GM10266 (cell line): ENCODE data around the gene IFI27L2.

Source experiments
- DNase-seq: peaks from one replicate; pipeline ENCODE4 v3.0.0; 2012; ENCODE audit errors: extremely low spot score
- CTCF ChIP-seq: IDR thresholded peaks from 2 replicates; pipeline ENCODE4 v1.5.1; 2012; ENCODE audit warnings: mild to moderate bottlenecking, low read depth; ENCODE audit not compliant: control insufficient read depth, insufficient read depth; ENCODE audit errors: missing control alignments

IFI27L2 gene

GRCh38 chr14:94128216-94128839, 1.1 kb downstream of the IFI27L2 start:
- no peak for TF ChIP-seq CTCF
- DNase-seq, result no peak

- TF ChIP-seq CTCF, result no peak
- DNase-seq, result no peak
These were observed 2.1 kb downstream of the IFI27L2 start for GRCh38 chr14:94127330-94127729.

GRCh38 chr14:94126800-94127199, 2.6 kb downstream of the IFI27L2 start:
- no peak for DNase-seq
- no peak for TF ChIP-seq CTCF

GRCh38 chr14:94126419-94126677, 3.1 kb downstream of the IFI27L2 start:
- DNase-seq, result no peak
- TF ChIP-seq CTCF, result no peak

- DNase-seq, result no peak
- TF ChIP-seq CTCF, result no peak
These were observed 3.6 kb downstream of the IFI27L2 start for GRCh38 chr14:94125659-94126418.

- TF ChIP-seq CTCF, result no peak
- DNase-seq, result no peak
These were observed 4.6 kb downstream of the IFI27L2 start for GRCh38 chr14:94124582-94125377.

- DNase-seq, result no peak
These were observed 5.5 kb downstream of the IFI27L2 start for GRCh38 chr14:94123868-94124267.

More at GRCh38 chr14:94123868-94124267, 5.5 kb downstream of the IFI27L2 start:
- TF ChIP-seq CTCF, result no peak
